Epidermal melanocyte (primary cell): ENCODE results near the gene ADH1B.
A peak's percentile ranks its signal among the peaks of the same experiment; 100 is the strongest.
"Not testable (repeated sequence)": the region's sequence is repeated elsewhere in the genome, so short reads cannot be mapped to it uniquely, and the experiment has no call there.

Experiments
- DNase-seq: peaks from one replicate; pipeline ENCODE4 v3.0.0; 2011; ENCODE audit warnings: low spot score; ENCODE audit not compliant: insufficient read length

The ADH1B gene

GRCh38 chr4:99321241-99322191 is at the start of gene ADH1B:
Gene ADH1B (minus strand): TSS chr4:99321401. CDS start chr4:99321331, 70 bp downstream.
- no peak for DNase-seq

GRCh38 chr4:99367817-99368216 is 46.6 kb upstream of the ADH1B start:
- DNase-seq = not testable (repeated sequence)

DNA sequence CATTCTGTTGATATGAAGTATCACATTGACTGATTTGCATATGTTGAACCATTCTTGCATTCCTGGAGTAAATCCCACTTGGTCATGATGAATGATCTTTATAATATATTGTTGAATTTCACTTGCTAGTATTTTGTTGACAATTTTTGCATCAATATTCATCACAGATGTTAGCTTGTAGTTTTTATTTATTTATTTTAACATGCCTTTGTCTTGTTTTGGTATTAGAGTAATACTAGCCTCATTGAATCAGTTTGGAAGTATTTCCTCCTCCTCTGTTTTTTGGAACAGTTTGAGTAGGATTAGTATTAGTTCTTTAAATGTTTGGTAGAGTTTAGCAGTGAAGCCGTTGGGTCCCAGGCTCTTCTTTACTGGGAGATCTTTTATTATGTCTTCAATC is 45.3 kb upstream of the ADH1B start:
- DNase-seq = no peak

GRCh38 chr4:99362768-99363167 is 41.6 kb upstream of the ADH1B start:
- DNase-seq = no peak

DNA sequence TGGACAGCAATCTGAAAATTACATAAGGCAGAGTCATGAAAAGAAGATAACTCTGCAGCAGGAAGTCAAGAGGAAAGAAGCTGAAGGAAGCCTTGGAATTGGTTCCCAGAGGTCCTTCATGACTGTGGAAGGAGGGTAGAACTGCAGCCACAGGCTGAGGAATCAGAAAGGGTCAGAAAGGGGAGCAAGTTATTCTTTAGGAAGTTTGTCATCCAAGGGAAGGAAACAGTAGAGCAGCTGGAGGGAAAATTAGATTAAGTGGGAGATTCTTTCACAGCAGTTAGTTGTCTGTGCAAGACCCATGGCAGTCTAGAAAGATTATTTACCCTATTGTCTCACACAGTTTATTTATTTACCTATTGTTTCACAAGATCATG is 40.7 kb upstream of the ADH1B start:
- DNase-seq = no peak

- peak; percentile 19 for DNase-seq
Observed at GRCh38 chr4:99361268-99361898, 40.2 kb upstream of the ADH1B start.

- DNase-seq = no peak
Observed at GRCh38 chr4:99359480-99360204, 38.4 kb upstream of the ADH1B start.

GRCh38 chr4:99357948-99358347 is 36.7 kb upstream of the ADH1B start:
- no peak for DNase-seq

- no peak for DNase-seq
Observed at GRCh38 chr4:99356992-99357391, 35.8 kb upstream of the ADH1B start.

- not testable (repeated sequence) for DNase-seq
Observed at GRCh38 chr4:99356149-99356548, 34.9 kb upstream of the ADH1B start.

DNA sequence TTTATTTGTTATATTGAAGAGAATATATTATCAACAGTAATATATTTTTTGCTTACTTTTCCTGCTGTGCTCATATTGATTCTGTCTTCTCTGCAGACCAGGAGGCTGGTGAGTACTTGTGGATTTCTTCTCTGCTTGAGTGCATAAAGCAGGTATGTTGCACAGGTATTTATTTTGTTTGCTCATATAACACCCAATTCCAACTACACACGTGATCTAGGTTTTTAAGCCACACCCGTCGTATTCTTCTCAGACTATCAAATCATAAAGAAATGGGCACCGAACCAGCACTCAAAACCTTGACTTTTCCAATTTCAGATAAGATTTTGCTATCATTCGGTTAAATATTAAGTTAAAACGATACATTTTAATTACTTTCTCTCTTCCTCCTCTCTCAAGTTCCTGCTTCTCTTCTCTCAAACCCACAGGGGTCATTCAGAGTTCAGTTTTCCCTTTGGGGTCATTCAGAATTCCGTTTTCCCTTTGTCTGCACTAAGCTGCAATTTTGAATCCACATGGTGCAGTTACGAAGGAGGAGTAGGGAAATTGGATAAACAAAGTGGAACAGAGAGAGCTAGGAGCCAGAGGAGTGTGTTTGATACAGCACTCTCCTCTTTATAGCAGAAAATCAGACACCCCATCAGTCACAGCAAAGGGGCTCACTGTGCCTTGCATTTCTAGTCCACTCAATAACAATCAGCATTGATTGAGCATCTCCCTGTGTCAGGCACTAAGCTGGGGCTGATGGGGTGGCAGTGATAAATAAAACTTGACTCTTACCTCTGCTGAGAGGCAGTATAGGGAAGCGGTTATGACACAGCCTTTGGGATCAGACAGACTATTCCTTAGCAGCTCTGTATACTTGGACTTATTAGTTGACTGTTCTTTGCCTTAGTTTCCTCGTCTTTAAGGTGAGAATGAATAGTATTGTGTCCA is 31.7 kb upstream of the ADH1B start, which contains the start of gene ADH1C:
Gene ADH1C (minus strand): TSS at position 145 of the 936 bp plus-strand sequence. CDS start 71 bp downstream, at position 74.
- DNase-seq = no peak

- no peak for DNase-seq
Observed at GRCh38 chr4:99351487-99351886, 30.3 kb upstream of the ADH1B start.

GRCh38 chr4:99349338-99349737 is 28.1 kb upstream of the ADH1B start:
- no peak for DNase-seq

DNA sequence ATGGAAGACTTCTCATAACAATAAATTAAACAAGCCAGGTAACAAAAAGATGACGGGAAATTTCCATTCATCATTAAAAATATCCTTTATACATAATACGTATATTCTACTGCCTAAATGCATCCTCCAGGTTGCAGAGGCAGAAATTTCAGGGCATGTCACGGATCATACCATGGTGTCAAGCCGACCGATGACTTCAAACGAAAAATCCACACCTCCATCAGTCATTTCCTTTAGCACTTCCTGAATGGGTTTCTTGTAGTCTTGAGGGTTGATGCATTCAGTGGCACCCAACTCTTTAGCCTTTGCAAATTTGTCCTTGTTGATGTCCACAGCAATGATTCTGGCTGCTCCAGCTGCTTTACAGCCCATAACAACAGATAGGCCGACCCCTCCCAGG is 21.4 kb upstream of the ADH1B start:
- DNase-seq = not testable (repeated sequence)

GRCh38 chr4:99341426-99341825 is 20.2 kb upstream of the ADH1B start:
- DNase-seq = no peak

GRCh38 chr4:99339172-99339571 is 18.0 kb upstream of the ADH1B start:
- DNase-seq = no peak

DNA sequence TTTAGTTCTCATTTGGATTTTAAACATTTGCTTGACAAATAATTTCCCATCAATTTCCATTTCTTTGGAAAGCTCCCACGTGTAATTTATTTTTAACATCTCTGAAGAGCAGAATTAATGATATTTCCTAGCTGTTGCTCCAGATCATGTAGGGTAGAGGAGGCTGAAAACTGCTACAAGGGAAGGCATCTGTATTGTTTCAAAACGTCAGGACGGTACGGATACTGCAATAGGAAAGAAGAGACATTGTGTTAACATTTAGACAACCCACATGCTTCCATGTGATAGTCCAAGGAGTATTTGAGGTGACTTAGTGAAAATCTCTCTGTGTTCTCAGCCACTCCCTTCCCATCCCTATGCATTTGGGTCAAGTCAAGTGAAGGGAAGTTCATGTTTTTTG is 15.4 kb upstream of the ADH1B start:
- no peak for DNase-seq

DNA sequence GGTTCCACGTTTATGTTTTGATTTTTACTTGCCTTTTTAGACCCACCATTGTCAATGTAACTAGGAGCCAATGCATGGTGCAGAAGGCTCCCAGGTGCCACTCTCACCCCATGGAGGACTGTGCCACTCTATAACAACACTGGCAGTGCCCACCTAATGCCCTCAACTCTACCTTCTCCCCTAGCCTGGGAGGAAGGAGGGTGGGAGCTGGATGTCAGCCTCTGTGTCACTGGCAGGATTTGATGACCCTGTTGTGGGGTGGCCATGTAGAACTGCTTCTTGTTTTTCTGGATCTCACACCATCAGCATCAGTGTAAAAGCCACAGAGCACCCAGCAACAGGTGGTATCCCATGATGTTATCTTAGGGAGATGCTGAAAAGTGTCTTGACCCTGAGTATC is 13.7 kb upstream of the ADH1B start:
- DNase-seq = no peak

DNA sequence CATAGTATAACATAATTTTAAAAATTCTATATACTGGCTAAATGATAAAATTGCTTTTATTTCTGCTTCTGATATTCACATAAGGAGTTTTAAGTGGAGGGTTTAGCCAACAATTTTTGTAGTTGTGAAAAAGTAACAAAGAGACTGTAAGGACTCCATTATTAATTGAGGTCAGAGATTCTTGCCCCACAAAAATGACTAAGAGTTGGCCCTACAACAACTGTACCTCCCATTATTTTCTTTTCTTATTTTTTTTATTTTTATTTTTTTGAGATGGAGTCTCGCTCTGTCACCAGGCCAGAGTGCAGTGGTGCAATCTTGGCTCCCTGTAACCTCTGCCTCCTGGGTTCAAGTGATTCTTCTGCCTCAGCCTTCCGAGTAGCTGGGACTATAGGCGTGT is 9.4 kb upstream of the ADH1B start:
- DNase-seq = no peak

- no peak for DNase-seq
Observed at GRCh38 chr4:99329876-99330275, 8.7 kb upstream of the ADH1B start.

- peak; percentile 42 for DNase-seq
Observed at GRCh38 chr4:99324979-99325378, 3.8 kb upstream of the ADH1B start.
